ENCODE measurements around the gene CDC27.

CDC27 gene

GRCh38 chr17:47085736-47086135 lies 103.4 kb downstream of the CDC27 start:
- peaks cover 93% of the 10 kb centered on the region for H3K79me2 ChIP-seq (ENCODE audit: control insufficient read depth, low read length)
- peaks cover 5% of the 10 kb centered on the region for H3K4me1 ChIP-seq (ENCODE audit: control insufficient read depth, low read length)
- H3K36me3 ChIP-seq (ENCODE audit: control insufficient read depth, low read length): peaks cover 13% of the 10 kb centered on the region
- H4K20me1 ChIP-seq (ENCODE audit: control insufficient read depth, insufficient read depth, low read depth, low read length): peaks cover 6% of the 10 kb centered on the region; the same call in 1 of the 2 replicates
- H3K9me3 ChIP-seq (ENCODE audit: control insufficient read depth, insufficient read depth, low read length): no peaks in the 10 kb centered on the region
- no peaks in the 10 kb centered on the region for H3K9me2 ChIP-seq (replicated peaks; ENCODE audit: control insufficient read depth, low read length)
- TF ChIP-seq EZH2phosphoT487 (IDR thresholded peaks at IDR 0.05; ENCODE audit: borderline replicate concordance, low read length) (no peak), CTCF (IDR thresholded peaks at IDR 0.05; ENCODE audit: low read depth, low read length, poor library complexity, severe bottlenecking) (no peak)
- H3K4me2 ChIP-seq (ENCODE audit: low read length): no peak overlapping the region
- no peaks in the 10 kb centered on the region for H3K27me3 ChIP-seq (ENCODE audit: control insufficient read depth, low read length)
- no peak overlapping the region for H3K27ac ChIP-seq (ENCODE audit: low read depth, low read length)
- H3F3A ChIP-seq (ENCODE audit: control insufficient read depth, insufficient read depth): no peaks in the 10 kb centered on the region
- H3K4me3 ChIP-seq (ENCODE audit: low read length): no peak overlapping the region

- no peaks in the 10 kb centered on the region for H3K4me1 ChIP-seq (ENCODE audit: control insufficient read depth, low read length)
- no peak overlapping the region for H3K4me2 ChIP-seq (ENCODE audit: low read length)
- no peak overlapping the region for H3K4me3 ChIP-seq (ENCODE audit: low read length)
- H3K36me3 ChIP-seq (ENCODE audit: control insufficient read depth, low read length): peaks cover 21% of the 10 kb centered on the region
- no peak for TF ChIP-seq CTCF (IDR thresholded peaks at IDR 0.05; ENCODE audit: low read depth, low read length, poor library complexity, severe bottlenecking)
- no peak for TF ChIP-seq EZH2phosphoT487 (IDR thresholded peaks at IDR 0.05; ENCODE audit: borderline replicate concordance, low read length)
- no peaks in the 10 kb centered on the region for H3K9me3 ChIP-seq (ENCODE audit: control insufficient read depth, insufficient read depth, low read length)
- no peaks in the 10 kb centered on the region for H4K20me1 ChIP-seq (ENCODE audit: control insufficient read depth, insufficient read depth, low read depth, low read length)
- H3K27ac ChIP-seq (ENCODE audit: low read depth, low read length): no peak overlapping the region
- H3K9me2 ChIP-seq (replicated peaks; ENCODE audit: control insufficient read depth, low read length): no peaks in the 10 kb centered on the region
- no peaks in the 10 kb centered on the region; the same call in 1 of the 2 replicates for H3F3A ChIP-seq (ENCODE audit: control insufficient read depth, insufficient read depth)
- no peaks in the 10 kb centered on the region for H3K27me3 ChIP-seq (ENCODE audit: control insufficient read depth, low read length)
- peaks cover 66% of the 10 kb centered on the region for H3K79me2 ChIP-seq (ENCODE audit: control insufficient read depth, low read length)
Measured at GRCh38 chr17:47078801-47079200, 110.3 kb downstream of the CDC27 start.

GRCh38 chr17:47077576-47077975 lies 111.5 kb downstream of the CDC27 start:
- no peak overlapping the region for H3K4me3 ChIP-seq (ENCODE audit: low read length)
- no peak overlapping the region for H3K27ac ChIP-seq (ENCODE audit: low read depth, low read length)
- H3K4me1 ChIP-seq (ENCODE audit: control insufficient read depth, low read length): peaks cover 4% of the 10 kb centered on the region
- peaks cover 22% of the 10 kb centered on the region for H3K36me3 ChIP-seq (ENCODE audit: control insufficient read depth, low read length)
- H4K20me1 ChIP-seq (ENCODE audit: control insufficient read depth, insufficient read depth, low read depth, low read length): no peaks in the 10 kb centered on the region
- H3K4me2 ChIP-seq (ENCODE audit: low read length): no peak overlapping the region
- no peak for TF ChIP-seq EZH2phosphoT487 (IDR thresholded peaks at IDR 0.05; ENCODE audit: borderline replicate concordance, low read length)
- TF ChIP-seq CTCF (IDR thresholded peaks at IDR 0.05; ENCODE audit: low read depth, low read length, poor library complexity, severe bottlenecking): no peak
- H3K9me3 ChIP-seq (ENCODE audit: control insufficient read depth, insufficient read depth, low read length): no peaks in the 10 kb centered on the region
- H3F3A ChIP-seq (ENCODE audit: control insufficient read depth, insufficient read depth): no peaks in the 10 kb centered on the region; the same call in 1 of the 2 replicates
- H3K27me3 ChIP-seq (ENCODE audit: control insufficient read depth, low read length): no peaks in the 10 kb centered on the region
- peaks cover 62% of the 10 kb centered on the region for H3K79me2 ChIP-seq (ENCODE audit: control insufficient read depth, low read length)
- H3K9me2 ChIP-seq (replicated peaks; ENCODE audit: control insufficient read depth, low read length): no peaks in the 10 kb centered on the region
